ENCODE measurements around the gene CCDC188. TPM values are rescaled to one million over a fixed set of nuclear protein-coding genes. Genes with fewer than 3 reads are reported as not detected.

Gene CCDC188
- total and polyA plus RNA-seq, 2 of the 4 experiments (the other 2 are of a cell fraction): 0.10 TPM; not detected in 1

- no peak overlapping the region for H4K91ac ChIP-seq (ENCODE audit: insufficient read depth, low read depth, low read length)
- TF ChIP-seq MAFK (IDR thresholded peaks at IDR 0.05; ENCODE audit: low read depth, low read length) (no peak), RAD21 (IDR thresholded peaks at IDR 0.05; ENCODE audit: low read length) (no peak), POLR2A (IDR thresholded peaks at IDR 0.05; ENCODE audit: low read depth, low read length) (no peak), ELK1 (IDR thresholded peaks at IDR 0.05; ENCODE audit: borderline replicate concordance, low read depth, low read length) (no peak), RCOR1 (IDR thresholded peaks at IDR 0.05; ENCODE audit: insufficient replicate concordance, low read length) (no peak), FOS (IDR thresholded peaks at IDR 0.05; ENCODE audit: low read depth, low read length) (no peak), SMC3 (IDR thresholded peaks at IDR 0.05; ENCODE audit: low read depth, low read length) (no peak), USF2 (IDR thresholded peaks at IDR 0.05; ENCODE audit: low read depth, low read length) (no peak), CEBPB (IDR thresholded peaks at IDR 0.05; ENCODE audit: low read depth, low read length) (no peak), CTCF (conservative IDR thresholded peaks at IDR 0.05; ENCODE audit: low read depth, low read length) (no peak)
- no peak overlapping the region for H2BK20ac ChIP-seq (ENCODE audit: low read depth, low read length)
- H2BK120ac ChIP-seq (ENCODE audit: low read depth, low read length): no peak overlapping the region
- no peak overlapping the region for H3K4ac ChIP-seq (ENCODE audit: low read depth, low read length)
- no peak overlapping the region for H2AFZ ChIP-seq (replicated peaks; ENCODE audit: low read length, poor library complexity)
- H3K9ac ChIP-seq (ENCODE audit: low read depth, low read length): no peak overlapping the region
- H4K20me1 ChIP-seq (ENCODE audit: insufficient read depth, low read length): no peaks in the 10 kb centered on the region
- no peaks in the 10 kb centered on the region for H3K36me3 ChIP-seq (ENCODE audit: control insufficient read depth, insufficient read depth, low read length)
- DNase-seq (no peak), ATAC-seq (ENCODE audit: low read depth) (no peak)
- no peaks in the 10 kb centered on the region for H3K4me1 ChIP-seq (ENCODE audit: control insufficient read depth, insufficient read depth, low read length)
- WGBS, 2 experiments (ENCODE audit: extremely low coverage in 2 of 2, insufficient read length in 1 of 2): 58% methylated on average over 13 of the region's 21 CpGs; no CpG with 5 or more reads in 1 of the 2 experiments
- H3K56ac ChIP-seq (ENCODE audit: extremely low read depth, insufficient read depth, low read length): no peak overlapping the region
- H2AK5ac ChIP-seq (ENCODE audit: low read depth, low read length): no peak overlapping the region
- no peak overlapping the region for H2AK9ac ChIP-seq (replicated peaks; ENCODE audit: low read depth, low read length, poor library complexity)
- ChIA-PET CTCF (no interaction called here), POLR2A (ENCODE audit: unreplicated experiment) (no interaction called here)
- H3K18ac ChIP-seq (ENCODE audit: low read depth, low read length): no peak overlapping the region
- peaks cover 35% of the 10 kb centered on the region for H3K27me3 ChIP-seq (ENCODE audit: control insufficient read depth, insufficient read depth, low read length)
- H4K5ac ChIP-seq (ENCODE audit: low read depth, low read length): no peak overlapping the region
- no peak overlapping the region for H3K4me2 ChIP-seq (ENCODE audit: low read depth, low read length)
- H3K79me1 ChIP-seq (ENCODE audit: low read depth in 1 of 2, low read length in 2 of 2): no peaks in the 10 kb centered on the region
- H2BK5ac ChIP-seq (ENCODE audit: low read depth, low read length, poor library complexity, severe bottlenecking): no peak overlapping the region
- in situ Hi-C loops (cut with MboI; ENCODE audit: low sequenced_read_pairs): no loop called here
- dilution Hi-C loops (cut with HindIII; ENCODE audit: low sequenced_read_pairs, unreplicated experiment): no loop called here
- H3K14ac ChIP-seq (replicated peaks; ENCODE audit: low read depth, low read length): no peak overlapping the region
- BruUV-seq (replicated peaks): no TSS peak
- no peak overlapping the region for H3K4me3 ChIP-seq (ENCODE audit: insufficient read depth, low read depth, low read length)
- no peaks in the 10 kb centered on the region for H3K9me1 ChIP-seq (ENCODE audit: insufficient read depth, low read length)
- no peak overlapping the region for H3K23ac ChIP-seq (ENCODE audit: low read depth, low read length)
- H3K27ac ChIP-seq (ENCODE audit: insufficient read depth, low read length): no peak overlapping the region
- no peak overlapping the region for H4K8ac ChIP-seq (ENCODE audit: low read depth in 2 of 2, low read length in 2 of 2)
- H3K9me3 ChIP-seq (ENCODE audit: control insufficient read depth, insufficient read depth, low read length): no peaks in the 10 kb centered on the region
- H2BK15ac ChIP-seq (ENCODE audit: low read depth, low read length): no peak overlapping the region
- intact Hi-C loops (cut with micrococcal nuclease): loop anchor here (5.0 kb wide), 1 partner anchor 90 kb away; the partner anchor contains the start of gene RTN4R
Measured at GRCh38 chr22:20177217-20177911, 26.5 kb upstream of the CCDC188 start.
